ENCODE data around the gene CFAP410.
"Not testable (repeated sequence)": the region's sequence is repeated elsewhere in the genome, so short reads cannot be mapped to it uniquely, and the experiment has no call there.

CFAP410 gene

DNA sequence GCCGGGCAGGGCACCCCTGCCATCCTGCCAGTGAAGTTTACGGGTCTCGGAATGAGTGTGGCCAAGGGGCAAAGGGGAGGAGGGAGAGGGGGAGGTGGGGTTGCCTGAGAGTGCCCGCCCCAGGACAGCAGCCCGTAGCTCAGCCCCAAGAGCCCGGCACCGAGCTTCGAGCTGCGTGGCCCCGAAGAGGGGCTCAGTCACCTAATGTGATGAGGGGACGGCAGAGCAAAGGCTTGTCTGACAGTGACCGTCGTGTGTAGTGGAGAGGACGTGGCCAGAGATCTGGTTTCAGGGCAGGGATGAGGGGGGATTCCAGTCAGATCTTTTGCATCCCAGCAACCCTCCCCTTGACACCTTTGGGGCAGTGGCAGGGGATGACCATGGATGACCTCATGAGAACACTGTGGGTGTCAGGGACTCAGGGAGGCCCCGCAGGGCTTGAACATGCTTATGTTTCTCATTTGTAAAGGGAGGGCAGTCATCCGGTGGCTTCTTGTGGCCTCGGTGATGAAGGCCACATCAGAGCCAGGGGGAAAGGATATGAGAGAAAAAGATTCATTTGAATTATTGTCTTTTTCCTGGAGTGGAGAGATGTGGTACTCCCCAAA lies 13.2 kb upstream of the CFAP410 start:
- in situ Hi-C loops (cut with HindIII; ENCODE audit: low sequenced_read_pairs): no loop called here

DNA sequence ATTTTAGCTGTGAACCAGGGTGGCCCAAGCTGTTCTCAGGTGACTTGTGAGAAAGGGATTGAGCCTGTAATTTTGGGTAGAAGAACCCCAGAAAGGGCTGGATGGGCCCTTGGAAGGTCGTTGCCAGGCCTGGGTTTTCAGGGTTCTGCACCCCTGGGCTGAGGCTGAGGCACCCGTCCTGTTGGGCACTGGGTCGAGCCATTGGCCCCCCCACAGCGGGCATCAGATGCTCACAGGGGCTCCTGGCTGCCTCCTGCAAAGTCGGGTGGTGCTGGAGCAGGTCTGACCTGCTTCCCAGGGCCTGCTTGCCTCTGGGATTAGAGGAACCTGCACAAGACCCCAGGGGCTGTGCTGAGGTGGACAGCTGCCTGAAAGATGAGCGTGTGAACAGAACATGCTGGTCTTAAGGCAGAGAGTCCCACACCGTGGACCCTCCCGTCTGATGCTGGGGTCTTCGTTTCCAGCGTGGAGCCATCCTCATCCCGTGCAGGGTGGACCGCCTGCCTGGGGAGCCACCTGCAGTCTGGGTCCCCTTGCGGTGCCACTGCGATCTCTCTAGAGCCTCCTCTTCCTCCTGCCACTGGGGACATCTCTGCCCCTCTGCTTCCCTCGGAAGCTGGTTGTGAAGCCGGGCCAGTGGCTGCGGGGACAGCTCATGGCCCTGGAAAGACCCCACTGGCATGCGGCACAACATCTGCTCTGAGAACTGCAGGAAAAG lies 12.5 kb upstream of the CFAP410 start:
- in situ Hi-C loops (cut with HindIII; ENCODE audit: low sequenced_read_pairs): no loop called here

DNA sequence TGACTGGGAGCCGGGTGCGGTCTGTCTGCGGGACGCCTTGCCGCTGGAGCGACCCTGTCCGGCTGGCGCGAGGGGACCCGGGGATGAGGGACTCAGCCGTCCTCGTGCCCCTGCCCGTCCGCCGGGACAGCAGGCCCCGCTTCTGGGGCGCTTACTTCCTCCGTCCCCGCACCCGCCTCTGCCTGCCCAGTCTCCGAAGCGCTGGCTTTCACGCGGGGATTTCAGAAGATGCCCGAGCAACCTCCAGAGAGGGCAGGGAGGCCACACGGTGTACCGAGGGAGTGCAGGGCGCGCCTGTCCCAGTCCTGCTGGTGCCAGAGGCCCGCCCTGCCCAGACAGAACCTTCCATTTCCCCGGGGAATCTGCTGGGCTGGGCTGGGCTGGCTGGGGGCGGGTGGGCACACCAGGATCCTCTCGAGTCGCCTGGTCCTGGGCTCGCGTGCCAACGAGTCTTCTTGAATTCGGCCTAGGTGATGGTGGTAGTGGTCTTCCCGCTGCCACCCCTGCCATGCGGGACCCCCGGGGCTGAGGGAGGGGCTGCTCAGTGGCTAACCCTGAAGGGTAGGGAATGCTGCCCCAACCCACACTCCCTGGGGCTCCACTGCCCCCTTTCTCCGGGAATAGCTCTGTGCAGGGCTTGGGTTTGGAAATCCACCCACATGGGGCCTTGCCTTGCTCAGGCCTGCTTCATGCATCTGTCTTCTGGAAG lies 11.7 kb upstream of the CFAP410 start:
- in situ Hi-C loops (cut with HindIII; ENCODE audit: low sequenced_read_pairs): no loop called here

DNA sequence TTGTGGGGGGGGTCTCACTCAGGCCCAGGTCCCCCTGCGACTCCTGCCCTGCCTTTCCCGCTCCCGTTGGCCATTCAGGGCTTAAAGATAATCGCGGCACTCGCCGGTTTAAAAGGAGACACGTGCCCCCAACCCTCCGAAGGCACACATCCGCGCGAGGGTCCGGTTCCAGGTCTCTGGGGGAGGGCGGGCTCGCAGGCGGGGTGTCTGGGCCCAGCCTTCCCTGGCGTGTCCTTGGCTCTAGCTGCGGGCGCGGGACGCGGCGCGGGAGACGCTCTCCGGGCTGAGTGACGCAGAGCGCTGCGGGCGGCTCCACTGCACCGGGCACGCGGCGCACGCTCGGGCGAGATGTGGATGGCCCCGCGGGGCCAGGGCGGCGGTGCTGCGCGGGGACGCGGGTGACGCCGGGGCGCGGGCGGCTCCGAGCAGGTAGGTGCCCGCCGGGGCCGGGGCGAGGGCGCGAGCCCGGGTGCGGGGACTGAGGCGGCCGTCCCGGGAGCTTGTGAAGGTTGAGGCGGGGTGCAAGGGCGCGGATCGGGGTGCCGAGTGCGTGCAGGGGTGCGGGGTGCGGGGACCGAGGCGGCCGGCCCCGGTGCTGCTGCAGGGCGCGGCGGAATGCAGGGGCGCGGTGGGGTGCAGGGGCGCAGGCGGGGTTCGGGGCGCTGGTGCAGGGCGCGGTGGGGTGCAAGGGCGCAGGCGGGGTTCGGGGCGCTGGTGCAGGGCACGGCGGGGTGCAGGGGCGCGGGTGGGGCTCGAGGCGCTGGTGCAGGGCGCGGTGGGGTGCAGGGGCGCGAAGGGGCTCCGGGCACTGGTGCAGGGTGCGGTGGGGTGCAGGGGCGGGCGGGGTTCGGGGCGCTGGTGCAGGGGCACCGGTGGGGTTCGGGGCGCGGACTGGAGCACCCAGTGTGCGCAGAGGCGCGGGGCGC lies 10.9 kb upstream of the CFAP410 start:
- in situ Hi-C loops (cut with HindIII; ENCODE audit: low sequenced_read_pairs): no loop called here

DNA sequence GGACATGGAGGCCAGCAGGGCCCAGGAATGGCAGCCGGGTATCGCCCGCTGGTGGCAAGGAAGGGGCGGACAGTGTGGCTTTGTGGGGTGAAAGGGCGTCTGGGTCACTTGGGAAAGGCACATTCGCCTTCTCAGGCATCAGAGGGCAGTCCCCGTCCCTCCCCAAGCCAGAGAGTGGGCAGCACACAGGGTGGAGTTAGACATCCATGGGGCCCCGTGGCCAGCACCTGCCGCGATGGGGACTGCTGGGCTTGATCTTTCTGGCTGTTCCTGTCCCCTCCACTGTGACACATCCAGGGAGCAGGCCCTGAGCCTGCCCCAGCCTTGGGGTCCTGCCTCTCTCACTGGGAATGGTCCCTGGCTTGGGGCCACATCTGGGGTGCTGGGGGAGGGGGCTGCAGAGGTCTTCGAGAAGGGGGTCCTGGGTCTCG lies 10.2 kb upstream of the CFAP410 start:
- in situ Hi-C loops (cut with HindIII; ENCODE audit: low sequenced_read_pairs): no loop called here

DNA sequence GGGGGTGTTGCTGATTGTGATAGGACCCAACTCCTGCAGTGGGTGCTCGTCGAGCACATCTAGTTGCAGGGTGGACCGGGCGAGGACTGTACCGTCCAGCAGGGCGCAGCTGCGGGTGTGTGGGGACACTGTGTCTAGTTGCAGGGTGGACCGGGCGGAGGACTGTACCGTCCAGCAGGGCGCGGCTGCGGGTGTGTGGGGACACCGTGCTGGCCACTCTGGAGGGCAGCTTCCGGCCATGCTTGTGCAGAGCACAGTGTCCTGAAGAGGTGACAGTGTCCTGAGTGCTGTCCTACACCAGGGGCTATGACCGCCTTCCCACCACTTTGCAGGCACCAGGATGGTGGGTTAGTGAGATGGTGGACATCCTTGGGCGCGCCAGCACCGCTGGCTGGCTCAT lies 9.7 kb upstream of the CFAP410 start:
- in situ Hi-C loops (cut with HindIII; ENCODE audit: low sequenced_read_pairs): no loop called here

DNA sequence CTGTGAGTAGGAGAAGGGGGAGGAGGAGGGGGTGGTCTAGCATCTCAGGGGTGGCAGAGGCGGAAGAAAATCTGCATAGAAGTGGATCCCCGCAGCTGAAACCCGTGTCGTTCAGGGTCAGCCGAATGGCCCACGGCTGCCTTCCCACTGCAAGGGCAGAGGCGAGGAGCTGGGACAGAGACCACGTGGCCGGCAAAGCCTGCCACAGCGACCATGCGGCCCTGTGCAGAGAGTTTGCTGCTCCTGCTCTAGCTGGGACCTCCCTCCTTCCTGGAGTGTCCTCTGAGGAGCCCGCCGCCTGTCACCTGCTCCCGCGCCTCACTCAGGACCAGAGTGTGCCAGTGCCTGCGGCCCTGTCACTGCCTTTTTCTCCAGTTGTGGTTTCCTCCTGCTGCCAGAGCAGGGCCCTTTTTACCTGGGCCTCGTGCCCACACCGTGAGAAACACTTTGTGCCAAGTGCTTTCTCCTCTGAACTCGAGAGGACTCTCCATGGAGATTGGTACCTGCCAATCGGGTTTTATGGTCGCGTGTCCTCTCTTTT lies 8.8 kb upstream of the CFAP410 start:
- in situ Hi-C loops (cut with HindIII; ENCODE audit: low sequenced_read_pairs): no loop called here

DNA sequence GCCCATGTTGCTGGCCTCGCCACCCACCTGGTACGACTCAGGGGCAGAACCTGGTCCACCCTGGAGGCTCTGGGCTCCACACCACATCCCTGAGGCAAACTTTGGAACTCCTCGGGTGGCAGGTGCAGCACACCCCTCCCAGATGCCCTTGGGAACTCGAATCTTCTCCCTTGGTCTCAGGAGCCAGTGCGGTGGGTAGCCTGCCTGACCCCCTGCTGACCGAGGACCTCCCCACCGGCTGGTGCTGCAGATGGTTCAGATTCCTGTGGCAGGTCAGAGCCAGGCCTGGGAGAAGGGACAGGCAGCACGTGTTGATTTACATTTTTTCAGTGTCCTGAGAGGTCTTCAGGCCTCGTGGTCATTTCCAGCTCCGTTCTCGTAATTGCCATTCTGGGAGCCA lies 6.3 kb upstream of the CFAP410 start:
- in situ Hi-C loops (cut with HindIII; ENCODE audit: low sequenced_read_pairs): no loop called here

DNA sequence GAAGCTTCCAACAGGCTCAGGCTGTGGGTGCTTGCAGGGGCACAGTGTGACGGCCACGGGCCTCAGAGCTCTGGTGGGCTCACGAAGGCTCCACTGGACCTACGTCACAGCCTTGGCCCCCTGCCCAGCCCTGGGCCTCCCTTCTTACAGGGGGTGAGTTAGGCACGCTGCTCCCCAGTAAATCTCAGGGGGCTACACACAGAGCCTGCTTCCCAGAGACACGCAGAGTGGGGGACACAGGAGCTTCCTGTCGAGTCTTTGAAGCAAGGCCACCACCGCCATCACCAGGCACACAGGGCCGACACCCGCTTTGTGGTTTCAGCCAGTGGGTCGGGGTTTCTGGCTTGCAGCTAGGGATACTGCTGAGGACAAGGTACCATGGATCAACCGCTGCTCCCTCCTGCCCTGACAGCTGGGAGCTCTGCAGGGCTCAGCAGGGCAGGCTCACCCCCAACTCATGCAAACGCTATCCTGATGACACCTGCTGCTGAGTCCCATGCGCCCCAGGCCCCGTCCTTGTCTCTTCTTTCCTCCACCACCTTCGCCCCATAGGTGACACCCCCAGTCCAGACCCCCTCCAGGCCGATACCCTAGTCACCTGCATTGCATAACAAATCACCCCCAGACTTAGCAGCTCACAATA lies 5.5 kb upstream of the CFAP410 start:
- in situ Hi-C loops (cut with HindIII; ENCODE audit: low sequenced_read_pairs): no loop called here

DNA sequence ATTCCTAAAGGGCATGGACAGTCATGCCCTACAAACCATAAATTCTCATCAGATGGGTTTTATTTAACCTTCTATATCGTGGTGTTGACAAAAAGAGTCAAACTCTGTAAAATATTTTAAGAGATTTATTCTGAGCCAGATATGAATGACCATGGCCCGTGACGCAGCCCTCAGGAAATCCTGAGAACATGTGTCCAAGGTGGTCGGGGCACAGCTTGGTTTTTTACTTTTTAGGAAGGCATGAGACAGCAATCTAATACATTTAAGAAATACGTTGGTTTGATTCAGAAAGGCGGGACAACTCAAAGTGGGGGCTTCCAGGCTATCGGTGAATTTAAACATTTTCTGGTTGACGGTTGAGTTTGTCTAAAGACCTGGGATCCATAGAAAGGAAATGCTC lies 3.8 kb upstream of the CFAP410 start:
- in situ Hi-C loops (cut with HindIII; ENCODE audit: low sequenced_read_pairs): not testable (repeated sequence)

DNA sequence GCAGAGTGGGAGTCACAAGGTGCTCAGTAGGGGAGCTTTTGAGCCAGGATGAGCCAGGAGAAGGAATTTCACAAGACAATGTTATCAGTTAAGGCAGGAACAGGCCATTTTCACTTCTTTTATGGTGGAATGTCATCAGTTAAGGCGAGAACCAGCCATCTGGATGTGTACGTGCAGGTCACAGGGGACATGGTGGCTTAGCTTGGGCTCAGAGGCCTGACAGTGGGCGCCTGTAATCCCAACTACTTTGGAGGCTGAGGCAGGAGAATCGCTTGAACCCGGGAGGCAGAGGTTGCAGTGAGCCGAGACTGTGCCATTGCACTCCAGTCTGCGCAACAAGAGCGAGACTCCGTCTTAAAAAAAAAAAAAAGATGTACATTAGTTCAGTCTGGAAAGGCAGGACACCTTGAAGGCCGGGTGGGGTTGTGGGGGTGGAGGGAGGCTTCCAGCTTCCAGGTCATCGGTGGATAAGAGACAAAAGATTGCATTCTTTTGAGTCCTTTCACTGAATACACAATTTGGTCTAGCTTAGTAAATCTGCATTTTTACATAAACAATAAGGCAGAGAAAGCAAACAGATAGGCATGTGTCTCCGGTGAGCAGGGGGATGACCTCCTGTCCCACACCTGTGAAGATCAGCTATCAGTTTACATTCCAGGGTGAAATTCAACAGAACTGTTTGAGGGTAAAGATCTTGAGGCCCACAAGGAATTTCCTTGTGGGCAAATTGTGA lies 2.7 kb upstream of the CFAP410 start:
- in situ Hi-C loops (cut with HindIII; ENCODE audit: low sequenced_read_pairs): not testable (repeated sequence)

DNA sequence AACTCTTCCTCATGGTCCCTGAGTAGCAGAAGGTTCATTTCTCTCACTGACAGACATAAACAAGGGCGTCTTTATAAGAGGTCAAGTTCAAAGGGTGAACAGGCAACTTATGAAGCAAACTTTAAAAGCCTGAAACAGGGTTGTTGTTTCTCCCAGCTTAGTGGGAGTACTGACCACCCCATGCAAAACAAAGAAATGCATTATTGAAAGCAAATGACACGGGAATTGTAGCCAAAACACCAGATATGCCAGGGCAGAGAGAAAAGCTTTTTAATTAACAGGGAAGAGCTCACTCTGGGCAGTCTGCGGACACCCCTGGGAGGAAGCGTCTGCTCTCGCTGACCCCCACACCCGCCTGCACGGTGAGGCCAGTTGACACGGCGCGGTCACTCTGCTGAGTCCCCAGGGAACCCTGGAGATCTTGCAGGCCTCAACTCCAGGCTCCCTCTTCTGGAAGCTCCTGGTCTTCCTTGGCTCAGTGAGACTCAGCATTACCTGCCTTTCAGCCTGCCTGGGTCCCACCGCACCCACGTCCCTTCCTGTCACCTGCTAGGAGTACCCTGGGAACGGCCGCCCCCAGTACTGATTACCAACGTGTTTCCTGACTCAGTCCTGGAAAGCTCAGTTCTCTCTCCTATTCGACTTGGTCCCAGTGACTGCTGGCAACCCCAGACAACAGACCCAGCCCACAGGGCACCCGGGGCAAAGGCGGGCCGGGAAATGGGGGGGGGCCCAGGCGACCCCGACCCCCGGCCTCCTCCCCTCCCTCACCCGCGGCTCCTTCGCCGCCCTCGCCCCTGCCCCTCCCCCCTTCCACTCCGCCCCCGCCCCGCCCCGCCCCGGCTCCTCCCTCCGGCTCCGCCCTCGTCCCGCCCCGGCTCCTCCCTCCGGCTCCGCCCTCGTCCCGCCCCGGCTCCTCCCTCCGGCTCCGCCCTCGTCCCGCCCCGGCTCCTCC lies 972 bp downstream of the CFAP410 start:
- in situ Hi-C loops (cut with HindIII; ENCODE audit: low sequenced_read_pairs): no loop called here

DNA sequence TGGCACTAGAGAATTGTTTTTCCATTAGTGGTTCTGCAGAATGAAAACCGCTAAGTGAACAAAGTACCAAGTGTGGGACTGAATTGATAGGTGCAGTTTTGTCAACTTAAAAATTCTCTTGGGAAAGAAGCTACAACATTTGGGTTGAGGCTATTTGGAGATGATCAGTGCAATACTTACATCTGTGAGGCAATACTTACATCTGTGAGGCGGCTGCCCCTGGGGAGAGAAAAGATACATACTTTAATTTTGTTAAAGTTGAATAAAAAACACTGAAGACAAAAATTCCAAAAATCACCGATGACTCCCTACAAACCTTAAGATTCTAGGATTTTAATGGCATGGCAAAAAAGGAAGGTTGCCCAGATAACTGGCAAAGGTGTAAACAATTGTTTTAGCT lies 1.7 kb downstream of the CFAP410 start:
- in situ Hi-C loops (cut with HindIII; ENCODE audit: low sequenced_read_pairs): no loop called here

DNA sequence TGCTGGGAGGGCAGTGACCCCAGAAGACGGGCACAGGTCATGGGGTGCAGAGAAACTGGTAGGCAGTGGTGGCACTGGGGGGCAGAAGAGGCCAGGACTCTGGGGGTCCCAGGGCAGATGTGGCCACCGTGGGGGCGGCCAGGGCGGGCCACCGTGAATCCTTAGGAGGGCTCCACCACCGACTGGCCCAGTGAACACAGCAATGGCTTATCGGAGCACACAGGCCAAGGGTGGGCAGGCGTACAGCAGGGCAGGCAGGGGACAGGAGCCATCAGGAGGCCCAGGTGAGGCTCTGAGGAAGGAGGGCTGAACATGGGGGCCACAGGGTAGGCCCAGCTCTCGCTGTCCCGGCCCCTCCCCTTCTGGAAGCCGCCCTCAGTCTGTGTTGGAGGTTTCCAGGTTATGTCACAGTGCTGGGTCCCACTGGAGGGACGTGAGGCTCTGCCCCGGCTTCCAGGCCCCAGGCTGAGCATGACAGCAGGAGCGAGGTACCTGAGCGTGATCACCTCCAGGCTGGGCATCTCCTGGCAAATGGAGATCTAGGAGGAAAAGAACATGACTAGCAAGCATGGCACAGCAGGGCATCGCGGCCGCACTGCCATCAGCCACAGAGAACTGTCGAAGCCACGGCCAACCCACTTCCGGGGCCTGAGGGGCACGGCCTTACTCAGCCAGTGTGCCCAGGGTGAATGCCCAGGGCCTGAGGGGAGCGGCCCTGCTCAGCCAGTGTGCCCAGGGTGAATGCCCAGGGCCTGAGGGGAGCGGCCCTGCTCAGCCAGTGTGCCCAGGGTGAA lies 3.7 kb downstream of the CFAP410 start:
- in situ Hi-C loops (cut with HindIII; ENCODE audit: low sequenced_read_pairs): no loop called here

DNA sequence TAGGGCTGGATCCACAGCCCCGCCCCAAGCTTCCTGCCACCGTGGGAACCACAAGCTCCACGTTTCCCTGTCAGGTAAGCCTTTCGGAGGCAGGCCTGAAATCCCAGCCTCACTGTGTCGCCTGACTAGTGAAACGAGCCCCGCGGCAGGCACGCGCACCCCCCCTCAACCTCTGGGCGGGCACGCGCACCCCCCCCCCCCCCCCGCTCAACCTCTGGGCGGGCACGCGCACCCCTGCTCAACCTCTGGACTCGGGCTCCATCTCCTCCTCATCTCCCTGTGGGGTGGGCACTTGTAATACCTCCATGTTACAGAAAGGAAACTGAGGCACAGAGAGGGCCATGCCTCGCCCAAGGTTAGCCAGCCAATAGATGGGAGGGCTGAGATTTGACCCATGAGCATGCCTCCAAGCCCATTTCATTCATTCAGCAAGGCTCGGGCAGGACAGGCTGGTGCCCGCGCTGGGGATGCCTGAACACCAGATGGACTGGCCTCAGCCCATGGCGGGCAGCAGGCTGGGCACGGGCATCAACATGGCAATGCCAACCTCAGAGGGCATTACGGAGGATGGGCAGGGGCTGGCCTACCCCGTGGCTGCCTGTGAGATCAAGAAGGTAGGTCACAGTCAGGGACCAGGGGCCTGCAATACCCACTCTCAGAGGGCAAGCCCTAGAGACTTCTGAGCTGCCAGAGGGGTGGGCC lies 4.7 kb downstream of the CFAP410 start:
- in situ Hi-C loops (cut with HindIII; ENCODE audit: low sequenced_read_pairs): no loop called here

DNA sequence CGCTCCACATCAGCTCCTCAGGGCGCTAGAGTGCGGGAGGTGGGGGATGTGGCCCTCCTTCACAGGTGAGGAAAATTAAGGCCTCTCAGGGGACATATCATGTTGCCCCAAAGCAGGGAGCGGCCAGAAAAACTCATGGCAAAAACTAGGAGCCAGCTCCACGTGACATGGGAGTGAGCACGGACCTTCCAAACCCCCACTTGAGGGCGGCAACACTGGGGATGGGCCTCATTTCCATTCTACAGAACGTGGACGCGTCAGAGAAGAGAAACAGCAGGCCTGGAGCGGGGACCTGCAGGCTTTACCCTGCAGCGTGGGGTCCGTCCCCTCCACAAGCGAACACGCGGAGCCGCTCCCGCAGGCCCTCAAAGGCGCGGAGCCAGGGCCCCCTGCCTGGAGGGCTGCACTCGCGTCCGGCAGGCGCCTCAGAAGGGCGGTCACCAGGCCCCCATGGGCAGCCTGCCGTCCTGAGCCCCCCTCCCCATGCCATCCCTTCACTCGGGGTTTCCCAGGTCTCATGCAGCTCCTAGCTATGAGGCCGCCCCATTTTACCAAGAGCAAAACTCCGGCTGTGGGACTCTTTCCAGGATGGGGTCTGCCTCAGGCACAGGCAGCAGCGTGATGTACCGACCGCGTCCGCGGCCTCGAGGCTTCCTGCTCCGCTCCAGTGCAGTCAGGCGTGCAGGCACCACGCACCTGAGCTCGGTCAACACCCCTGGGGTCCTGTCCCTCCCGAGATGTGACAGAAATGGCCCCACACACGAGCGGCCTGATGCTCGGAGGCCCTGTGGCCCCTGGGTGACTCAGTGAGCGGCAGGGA lies 5.5 kb downstream of the CFAP410 start:
- in situ Hi-C loops (cut with HindIII; ENCODE audit: low sequenced_read_pairs): no loop called here
